GM10266 (cell line): Measurements from ENCODE around the gene KRT82.

Source experiments
- DNase-seq: peaks from one replicate; pipeline ENCODE4 v3.0.0; 2012; ENCODE audit errors: extremely low spot score
- TF ChIP-seq, protein P1 (sequence below): IDR thresholded peaks from 2 replicates; pipeline ENCODE4 v1.5.1; 2012; ENCODE audit warnings: mild to moderate bottlenecking, low read depth; ENCODE audit not compliant: control insufficient read depth, insufficient read depth; ENCODE audit errors: missing control alignments

KRT82 gene

DNA sequence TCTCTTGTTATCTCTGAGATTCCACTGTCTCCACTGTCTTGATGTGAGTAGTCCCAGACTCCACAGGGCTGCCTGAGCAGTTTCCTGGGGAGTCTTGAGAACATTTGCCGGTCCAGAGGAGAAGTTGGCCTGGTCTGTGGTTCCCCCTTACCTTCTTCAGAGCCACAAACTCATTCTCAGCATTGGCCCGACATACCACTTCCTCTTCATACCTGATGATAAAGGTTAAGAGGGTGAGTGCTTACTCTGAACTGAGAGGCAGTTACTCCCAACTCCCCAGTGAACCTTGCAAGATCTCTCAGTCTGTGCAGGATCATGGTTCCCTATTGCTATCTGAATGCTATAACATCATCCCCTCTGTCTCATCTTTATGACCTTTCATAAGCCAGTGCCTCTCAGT lies 23.3 kb downstream of the KRT82 start:
- TF ChIP-seq, protein P1, sequence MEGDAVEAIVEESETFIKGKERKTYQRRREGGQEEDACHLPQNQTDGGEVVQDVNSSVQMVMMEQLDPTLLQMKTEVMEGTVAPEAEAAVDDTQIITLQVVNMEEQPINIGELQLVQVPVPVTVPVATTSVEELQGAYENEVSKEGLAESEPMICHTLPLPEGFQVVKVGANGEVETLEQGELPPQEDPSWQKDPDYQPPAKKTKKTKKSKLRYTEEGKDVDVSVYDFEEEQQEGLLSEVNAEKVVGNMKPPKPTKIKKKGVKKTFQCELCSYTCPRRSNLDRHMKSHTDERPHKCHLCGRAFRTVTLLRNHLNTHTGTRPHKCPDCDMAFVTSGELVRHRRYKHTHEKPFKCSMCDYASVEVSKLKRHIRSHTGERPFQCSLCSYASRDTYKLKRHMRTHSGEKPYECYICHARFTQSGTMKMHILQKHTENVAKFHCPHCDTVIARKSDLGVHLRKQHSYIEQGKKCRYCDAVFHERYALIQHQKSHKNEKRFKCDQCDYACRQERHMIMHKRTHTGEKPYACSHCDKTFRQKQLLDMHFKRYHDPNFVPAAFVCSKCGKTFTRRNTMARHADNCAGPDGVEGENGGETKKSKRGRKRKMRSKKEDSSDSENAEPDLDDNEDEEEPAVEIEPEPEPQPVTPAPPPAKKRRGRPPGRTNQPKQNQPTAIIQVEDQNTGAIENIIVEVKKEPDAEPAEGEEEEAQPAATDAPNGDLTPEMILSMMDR: no peak
- DNase-seq: no peak

DNA sequence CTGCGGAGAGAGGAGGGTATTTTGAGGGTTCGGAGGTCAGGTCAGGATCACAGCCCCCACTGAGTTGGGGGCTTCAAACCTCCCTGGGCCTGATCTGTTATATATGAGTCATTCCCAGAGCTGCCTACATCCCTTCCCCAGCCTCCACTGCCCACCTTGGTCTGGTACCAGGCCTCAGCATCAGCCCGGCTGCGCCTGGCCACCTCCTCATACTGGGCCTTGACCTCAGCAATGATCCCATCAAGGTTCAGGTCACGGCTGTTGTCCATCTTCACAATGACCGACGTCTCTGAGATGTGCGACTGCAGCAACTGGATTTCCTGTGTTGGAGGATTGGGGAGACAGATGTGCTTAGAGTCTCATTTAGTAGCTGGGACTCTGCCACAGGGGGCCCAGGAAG lies 24.9 kb downstream of the KRT82 start:
- TF ChIP-seq, protein P1: no peak
- no peak for DNase-seq

DNA sequence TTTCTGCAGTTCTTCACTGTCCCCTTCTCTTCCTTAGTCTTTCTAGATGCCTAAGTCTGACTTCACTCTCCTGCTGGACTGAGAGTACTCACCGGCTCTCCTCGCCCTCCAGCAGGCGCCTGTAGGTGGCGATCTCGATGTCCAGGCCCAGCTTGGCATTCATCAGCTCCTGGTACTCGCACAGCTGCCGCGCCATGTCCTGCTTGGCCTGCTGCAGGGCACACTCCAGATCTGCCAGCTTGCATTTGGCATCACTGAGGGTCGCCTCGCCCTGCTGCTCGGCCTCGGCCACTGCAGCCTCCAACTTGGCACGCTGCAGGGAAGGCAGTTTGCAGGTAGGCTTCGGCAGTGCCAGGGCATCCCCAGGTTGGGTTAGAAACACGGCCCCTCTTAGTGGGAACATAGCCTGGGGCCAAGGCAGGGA lies 25.9 kb downstream of the KRT82 start:
- no peak for DNase-seq
- TF ChIP-seq, protein P1: peak; percentile 33

- TF ChIP-seq, protein P1: no peak
- DNase-seq: no peak
Measured at GRCh38 chr12:52379536-52379935, 26.6 kb downstream of the KRT82 start.

- DNase-seq: no peak
- TF ChIP-seq, protein P1: no peak
Measured at GRCh38 chr12:52378091-52378490, 28.0 kb downstream of the KRT82 start.

DNA sequence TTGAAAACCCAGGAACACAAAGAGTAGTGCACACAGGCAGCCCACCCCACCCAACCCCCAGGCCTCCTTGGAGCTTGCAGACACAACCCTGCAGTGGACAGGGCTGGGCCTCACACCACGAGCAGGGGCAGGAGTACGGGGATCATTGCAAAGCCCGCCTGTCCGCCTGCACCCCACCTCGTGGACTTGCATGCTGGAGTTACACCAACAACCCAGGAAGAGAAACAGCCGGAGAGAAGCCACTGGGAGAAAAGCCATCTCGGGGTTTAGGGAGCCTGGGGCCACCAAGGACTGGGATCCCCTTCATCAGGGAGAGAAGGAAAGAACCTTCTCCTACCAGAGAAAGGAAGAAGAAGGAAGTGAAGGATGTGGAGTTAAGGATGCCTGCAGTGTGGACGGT lies 28.9 kb downstream of the KRT82 start:
- TF ChIP-seq, protein P1: no peak
- DNase-seq: no peak

DNA sequence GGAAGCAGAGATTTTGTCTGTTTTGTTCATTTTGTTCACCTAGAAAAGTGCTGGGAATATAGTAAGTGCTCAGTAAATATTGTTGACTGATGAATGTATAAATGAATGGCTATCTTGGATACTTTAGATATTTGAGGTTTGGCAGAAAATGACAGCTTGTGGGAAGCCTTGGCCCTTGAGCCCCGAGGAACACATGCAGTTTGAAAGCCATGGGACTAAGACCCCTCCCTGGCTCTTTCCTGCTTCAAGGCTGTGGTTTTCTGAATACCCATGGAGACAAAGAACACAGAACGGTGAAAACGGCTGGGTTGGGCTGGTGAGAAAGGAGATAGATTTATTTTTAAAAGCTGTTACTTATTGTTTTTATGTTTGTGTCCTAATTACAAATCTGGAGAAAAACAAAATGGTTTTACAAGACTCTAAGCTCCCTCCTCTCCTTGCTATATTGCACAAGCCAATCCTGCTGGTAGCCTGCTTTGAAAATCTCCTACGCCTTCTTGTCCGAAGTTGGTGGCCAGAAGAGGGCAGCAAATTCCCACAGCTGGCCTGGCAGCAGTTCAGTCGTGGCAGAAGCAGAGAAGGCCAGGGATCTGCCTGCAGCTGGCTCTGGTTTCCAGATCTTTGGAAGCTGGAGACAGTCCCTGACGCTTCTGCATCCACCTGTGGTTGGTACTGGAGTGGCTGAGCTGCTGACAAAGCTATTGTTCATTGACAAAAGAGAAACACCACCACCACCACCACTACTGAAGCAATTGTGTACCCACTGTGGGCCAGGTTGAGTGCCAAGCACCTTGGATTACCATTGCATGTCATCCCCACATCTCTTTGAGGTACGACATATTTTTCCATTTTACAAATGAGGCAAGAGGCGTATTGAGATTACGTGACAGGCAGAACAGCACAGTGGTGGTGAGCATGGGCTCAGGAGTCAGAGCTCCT lies 33.6 kb downstream of the KRT82 start:
- peak; percentile 80 for DNase-seq

More for the DNA sequence above, 33.6 kb downstream of the KRT82 start:
- TF ChIP-seq, protein P1: peak; percentile 82
